OCI-M2 (cell line): ENCODE data around the gene OR7C2.
"Not testable (repeated sequence)": the region's sequence is repeated elsewhere in the genome, so short reads cannot be mapped to it uniquely, and the experiment has no call there.

ENCODE experiments used
- DNase-seq: peaks from one replicate; lab custom pipeline; 2025; ENCODE audit not compliant: unreplicated experiment; lab: John Stamatoyannopoulos, UW

OR7C2 gene

DNA sequence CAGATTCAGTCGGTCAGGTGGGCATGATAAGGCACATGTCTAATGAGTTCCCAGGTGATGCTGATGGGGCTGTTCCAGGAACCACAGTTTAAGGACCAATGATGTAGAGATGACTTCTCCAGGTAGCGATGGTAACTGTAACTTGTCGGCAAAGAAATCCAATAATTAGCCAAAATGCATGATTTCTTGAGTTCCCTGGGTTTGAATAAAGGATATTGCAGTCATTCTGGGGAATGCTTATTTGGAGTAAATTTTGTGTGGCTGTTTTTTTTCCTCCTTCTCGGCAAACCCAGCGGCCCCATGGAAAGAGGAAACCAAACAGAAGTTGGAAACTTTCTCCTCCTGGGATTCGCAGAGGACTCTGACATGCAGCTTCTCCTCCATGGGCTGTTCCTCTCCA lies at the start of gene OR7C2:
Gene OR7C2 (plus strand): TSS at position 301 of the 400 bp plus-strand sequence. CDS start 0 bp downstream, at position 301.
- DNase-seq, result no peak

DNA sequence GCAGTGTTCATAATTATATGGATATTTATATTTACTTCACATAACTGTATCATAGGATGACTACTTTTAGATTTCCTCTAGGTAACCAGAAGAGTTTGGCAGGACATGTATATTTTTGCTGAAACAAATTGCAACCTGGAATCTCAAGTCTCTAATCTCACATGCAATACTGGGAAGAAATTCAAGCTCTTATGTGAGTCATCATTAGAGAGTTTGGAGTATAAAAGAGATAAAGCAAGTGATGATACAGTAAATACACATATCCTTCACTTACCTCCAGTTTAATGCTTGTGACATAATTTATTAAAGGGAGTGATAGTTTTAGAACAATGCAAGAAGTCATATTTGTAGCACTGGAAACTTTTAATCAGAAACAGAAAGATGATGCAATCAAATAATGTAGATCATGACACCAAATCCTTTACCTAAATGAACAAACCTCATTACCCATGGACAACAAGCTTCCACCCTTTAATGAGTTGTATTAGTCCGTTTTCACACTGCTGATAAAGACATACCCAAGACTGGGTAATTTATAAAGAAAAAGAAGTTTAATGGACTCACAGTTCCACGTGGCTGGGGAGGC lies 39.5 kb upstream of the OR7C2 start:
- no peak for DNase-seq

DNA sequence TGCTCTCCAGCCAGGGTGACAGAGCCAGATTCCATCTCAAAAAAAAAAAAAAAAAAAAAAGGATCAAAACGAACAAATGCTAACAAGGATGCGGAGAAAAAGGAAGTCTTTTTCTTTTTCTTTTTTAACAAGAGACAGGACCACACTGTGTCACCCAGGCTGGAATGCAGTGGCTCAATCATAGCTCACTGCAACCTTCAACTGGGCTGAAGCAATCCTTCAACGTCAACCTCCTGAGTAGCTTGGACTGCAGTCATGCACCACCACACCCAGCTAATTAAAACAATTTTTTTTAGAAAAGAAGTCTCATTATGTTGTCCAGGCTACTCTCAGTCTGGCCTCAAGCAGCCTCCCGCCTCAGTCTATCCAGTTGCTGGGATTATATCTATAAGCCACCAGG lies 34.6 kb upstream of the OR7C2 start:
- DNase-seq, result no peak

DNA sequence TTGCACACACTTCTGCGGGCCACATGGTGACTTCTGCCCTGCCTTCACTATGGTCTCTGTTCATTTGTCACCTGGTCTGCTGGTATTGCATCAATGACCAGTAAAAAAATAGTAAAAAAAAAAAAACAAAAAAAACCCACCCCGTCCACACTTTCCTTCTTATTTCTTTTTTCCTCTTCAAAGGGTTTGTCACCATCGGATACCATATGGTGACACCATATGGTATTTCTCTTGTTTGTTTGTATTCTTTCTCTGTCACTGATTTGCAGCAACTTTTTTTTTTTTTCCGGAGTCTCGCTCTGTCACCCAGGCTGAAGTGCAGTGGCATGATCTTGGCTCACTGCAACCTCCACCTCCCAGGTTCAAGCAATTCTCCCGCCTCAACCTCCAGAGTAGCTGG lies 26.2 kb upstream of the OR7C2 start:
- DNase-seq, result no peak

DNA sequence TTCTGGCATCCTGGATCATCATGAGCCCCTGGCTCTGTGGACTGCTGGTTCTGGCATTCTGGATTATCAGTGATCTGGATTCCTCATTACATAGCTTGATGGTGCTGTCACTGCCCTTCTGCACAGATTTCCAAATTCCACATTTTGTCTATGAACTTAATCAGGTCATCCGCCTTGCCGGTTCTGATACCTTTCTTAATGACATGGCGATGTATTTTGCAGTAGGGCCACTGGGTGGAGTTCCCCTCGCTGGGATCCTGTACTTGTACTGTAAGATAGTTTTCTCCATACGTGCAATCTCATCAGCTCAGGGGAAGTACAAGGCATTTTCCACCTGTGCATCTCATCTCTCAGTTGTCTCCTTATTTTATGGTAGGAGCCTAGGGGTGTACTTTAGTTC lies 24.4 kb upstream of the OR7C2 start:
- DNase-seq, result no peak

DNA sequence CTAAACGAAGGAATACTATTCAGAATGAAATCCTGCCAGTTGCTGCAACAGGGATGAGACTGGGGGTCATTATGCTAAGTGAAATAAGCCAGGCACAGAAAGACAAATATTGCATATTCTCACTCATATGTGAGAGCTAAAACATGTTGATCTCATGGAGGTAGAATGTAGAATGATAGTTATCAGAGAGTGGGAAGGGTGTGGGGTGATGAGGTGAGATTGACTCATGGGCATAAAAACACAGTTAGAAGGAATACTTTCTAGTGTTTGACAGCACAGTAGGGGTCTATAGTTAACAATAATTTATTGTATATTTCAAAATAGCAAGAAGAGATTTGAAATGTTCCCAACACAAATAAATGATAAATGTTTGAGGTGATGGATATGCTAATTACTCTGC lies 7.8 kb upstream of the OR7C2 start:
- no peak for DNase-seq

DNA sequence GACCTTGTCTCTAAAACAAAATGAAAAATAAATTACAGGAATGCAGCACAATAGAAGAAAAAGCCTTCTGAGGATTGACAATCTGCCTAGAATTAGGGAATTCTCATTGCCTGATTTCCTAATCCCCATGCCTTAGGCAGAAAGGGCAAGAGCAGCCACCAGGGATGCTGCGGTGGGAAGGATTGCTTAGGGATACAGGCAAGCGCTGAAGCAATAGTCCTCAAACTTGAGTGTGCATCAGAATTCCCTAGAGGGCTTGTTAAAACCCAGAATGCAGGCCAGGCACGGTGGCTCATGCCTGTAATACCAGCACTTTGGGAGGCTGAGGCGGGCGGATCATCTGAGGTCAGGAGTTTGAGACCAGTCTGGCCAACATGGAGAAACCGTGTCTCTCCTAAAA lies 1.0 kb upstream of the OR7C2 start:
- DNase-seq, result no peak

DNA sequence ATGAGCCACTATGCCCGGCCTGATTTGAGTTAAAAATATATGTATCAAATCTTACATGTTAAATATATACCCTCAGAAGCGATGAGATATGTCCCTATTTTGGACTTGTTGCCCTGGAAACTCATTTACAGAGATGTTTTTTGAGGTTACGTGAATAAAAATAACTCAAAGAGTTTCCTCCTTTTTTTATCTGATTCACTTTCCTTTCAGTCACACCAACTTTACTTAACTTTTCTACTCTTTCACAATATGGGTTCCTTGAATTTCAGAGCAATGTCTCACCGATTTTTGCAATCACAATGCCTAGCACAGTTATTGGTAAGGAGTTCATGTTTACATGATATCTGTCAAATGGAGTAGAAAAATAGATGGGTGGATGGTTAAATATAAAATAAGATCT lies 2.3 kb downstream of the OR7C2 start:
- DNase-seq, result no peak

DNA sequence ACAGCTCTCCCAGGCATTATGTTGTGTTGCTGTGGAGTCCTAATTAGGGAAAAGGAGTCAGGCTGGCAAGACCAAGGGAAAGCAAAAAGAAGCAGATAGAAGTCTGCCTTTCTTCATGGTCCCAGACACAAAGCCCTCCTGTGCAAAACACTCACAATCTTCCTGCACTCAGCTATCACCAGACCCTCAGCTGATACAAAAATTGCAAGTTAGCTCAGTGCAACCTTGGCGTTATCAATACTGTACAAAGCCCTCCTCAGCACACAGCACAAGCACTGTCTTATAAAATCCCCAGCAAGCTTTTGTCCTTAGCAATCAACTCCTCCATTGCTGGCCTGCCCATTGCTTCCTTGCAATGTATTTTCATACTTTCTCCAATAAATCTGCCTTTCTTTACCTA lies 3.2 kb downstream of the OR7C2 start:
- DNase-seq, result no peak

DNA sequence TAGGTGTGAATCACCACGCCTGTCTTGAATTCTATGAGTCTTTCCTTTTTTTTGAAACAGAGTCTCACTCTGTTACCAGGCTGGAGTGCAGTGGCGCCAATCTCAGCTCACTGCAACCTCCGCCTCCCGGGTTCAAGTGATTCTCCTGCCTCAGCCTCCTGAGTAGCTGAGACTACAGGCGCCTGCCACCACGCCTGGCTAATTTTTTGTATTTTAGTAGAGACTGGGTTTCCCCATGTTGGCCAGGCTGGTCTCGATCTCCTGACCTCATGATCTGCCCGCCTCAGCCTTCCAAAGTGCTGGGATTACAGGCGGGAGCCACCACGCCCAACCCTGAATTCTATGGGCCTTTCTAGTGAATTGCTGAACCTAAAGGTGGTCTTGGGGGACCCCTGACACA lies 8.1 kb downstream of the OR7C2 start:
- not testable (repeated sequence) for DNase-seq

DNA sequence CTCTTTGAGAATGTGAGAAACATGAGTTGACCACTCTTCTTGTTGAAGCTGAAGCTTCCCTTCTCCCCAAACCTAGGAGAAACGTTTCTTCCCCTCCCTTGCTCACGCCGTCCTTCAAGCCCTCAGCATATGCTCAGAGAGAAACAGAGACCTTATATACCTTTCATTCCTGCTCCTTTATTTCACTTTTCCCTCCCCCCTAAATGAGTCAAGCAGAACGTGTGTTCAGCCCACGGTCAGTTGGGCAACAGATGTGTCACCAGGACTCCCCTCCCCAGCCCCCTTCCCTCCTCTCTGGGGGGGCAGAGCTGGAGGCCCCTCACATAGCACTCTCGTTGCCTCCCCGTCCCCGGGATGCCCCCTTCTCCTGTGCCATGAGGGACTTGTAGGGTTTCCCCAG lies 8.6 kb downstream of the OR7C2 start:
- no peak for DNase-seq

DNA sequence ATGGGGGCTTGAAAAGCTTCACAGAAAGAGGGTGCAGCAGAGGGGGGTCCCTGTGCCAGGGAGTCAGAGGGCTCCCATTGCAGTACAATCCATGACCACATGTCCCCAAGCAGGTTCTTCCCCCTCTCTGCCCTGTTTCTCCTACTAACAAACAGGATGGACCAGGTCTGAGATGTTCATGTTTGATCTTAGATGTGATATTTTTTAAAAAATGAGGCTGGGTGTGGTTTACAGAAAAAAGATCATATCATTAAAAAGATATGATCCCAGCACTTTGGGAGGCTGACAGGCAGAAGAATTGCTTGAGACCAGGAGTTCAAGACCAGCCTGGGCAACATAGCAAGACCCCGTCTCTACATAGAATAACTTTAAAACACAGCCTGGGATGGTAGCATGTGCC lies 9.1 kb downstream of the OR7C2 start:
- no peak for DNase-seq

DNA sequence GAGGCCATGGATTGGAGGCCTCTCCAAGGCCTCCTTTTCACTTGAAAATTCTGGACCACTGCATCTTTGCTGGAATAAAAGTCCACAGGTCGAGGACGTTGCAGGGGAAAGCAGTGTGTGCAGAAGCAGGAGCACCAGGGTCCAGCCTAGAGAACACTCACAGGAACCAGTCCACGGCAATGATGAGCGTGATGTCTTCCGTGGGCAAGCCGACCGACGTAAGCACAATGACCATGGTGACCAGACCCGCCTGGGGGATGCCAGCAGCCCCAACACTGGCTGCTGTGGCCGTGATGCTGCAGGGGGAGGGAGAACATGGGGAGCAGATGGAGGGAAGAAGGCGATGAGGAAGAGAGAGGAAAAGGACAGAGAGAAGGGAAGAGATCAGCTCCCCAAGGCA lies 11.5 kb downstream of the OR7C2 start:
- no peak for DNase-seq

DNA sequence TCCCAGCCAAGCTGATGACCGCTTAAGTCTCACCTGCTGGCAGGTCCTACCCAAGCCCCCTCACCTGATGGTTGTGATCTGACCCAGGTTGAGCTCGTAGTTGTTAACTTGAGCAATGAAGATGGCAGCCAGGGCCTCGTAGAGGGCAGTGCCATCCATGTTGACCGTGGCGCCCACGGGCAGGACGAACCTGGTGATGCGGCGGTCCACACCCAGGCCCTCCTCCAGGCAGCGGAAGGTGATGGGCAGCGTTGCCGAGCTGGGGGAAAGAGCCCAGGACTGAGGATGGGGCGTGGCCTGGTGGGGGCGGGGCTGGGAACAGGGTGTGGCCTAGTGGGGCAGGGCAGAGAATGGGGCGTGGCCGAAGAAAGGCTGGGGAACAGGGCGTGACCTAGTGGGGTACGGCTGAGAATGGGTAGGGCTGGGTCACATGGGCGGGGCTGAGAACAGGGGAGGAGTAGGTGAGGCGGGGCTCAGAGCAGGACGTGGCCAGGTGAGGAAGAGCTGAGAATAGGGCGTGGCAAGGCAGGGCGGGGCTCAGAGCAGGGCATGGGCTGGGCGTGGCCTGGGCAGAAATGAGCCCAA lies 12.9 kb downstream of the OR7C2 start:
- no peak for DNase-seq

DNA sequence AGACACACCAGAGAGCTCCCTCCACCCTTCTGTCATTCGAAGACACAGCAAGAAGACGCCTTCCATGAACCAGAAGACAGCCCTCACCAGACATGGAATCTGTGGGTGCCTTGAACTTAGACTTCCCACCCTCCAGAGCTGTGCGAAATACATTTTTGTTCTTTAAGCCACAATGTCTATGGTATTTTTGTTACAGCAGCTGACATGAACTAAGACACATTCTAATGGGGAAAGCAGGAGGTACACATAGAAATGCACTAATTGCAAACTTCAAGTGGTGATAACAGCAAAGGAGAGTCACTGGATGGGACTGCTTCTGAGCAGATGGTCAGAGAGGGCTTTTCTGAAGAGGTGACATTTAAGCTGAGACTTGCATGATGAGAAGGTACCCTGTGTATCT lies 16.2 kb downstream of the OR7C2 start:
- DNase-seq, result no peak

DNA sequence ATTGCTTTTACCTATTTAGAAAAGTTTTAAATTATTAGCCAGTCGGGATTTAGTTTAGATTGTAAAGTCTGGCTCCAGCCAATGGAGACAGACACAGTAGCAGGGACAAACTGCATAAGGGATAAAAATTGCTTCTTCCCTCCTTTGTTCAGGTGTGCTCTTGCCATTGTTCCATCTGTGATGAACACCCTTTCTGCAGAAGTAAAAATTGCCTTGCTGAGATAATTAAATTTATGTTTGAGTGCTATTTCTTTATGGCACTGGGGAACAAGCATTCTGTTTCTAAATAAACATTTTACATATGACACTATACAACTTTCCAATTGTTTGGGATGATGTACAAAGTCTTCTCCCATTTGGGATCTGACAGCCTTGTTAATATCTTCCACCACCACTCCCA lies 18.0 kb downstream of the OR7C2 start:
- DNase-seq, result no peak

DNA sequence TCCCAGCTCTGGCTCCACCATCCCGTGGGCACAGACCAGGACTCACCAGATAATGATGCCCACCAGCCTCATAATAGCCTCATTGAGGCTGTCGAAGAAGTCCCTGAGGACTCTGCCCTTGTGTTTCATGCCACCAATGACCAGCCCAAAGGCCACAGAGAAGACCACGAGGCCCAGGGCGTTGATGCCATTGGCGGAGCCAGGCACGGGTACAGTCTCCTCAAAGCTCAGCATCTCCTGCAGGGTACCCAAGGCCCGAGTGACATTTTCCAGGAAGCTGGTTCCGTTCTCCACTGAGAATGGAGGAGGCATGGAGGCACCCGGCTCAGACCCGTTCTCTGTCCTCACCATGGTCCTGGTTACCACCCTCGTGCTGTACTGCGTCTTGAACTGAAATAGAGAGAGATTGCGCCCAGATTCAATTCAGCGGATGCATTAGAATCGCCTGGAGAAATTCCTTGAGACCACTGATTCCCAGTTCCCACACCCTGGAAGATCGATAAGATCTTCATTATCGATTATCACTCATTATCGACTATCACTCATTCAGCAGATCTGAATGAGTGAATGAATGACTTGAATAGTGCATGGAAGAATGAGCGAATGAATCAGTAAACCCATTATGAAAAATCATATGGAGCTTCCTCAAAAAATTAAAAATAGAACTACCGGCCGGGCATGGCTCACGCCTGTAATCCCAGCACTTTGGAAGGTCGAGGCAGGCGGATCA lies 20.8 kb downstream of the OR7C2 start:
- no peak for DNase-seq

DNA sequence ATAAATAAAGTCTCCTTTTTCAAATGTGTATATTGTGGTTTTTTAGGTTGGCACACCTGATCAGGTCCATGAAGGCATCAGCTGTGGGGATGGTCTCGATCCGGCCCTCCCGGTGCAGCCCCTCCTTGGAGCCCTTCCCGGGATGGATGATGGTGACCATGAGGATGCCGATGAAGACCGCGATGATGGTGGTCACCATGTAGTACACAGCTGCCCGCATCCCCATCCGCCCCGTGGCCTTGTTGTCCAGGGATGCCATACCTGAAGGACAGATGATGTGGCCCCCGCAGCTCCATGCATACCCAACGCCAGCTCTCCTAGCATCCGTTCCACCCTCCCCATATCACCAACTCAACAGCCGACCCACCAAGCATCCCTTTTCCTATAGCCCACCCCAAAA lies 27.0 kb downstream of the OR7C2 start:
- DNase-seq, result no peak

DNA sequence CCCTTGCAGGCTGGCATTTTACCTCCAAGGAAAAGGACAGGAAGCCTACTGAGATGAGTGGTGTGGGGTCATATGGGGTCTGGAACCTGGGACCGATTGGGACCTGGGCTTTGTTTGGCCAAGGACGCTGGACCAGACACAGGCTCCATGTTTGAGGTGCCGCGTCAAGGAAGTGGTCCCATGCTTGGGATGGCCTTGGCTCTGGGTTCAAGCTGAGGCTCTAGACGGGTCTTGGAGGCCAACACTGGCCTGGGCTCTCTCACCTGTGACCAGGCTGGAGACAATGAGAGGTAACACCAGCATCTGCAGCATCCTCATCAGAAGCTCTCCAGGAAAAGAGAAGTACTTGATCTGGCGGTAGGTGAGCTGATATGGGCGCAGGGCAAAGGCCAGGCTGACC lies 30.2 kb downstream of the OR7C2 start:
- no peak for DNase-seq

DNA sequence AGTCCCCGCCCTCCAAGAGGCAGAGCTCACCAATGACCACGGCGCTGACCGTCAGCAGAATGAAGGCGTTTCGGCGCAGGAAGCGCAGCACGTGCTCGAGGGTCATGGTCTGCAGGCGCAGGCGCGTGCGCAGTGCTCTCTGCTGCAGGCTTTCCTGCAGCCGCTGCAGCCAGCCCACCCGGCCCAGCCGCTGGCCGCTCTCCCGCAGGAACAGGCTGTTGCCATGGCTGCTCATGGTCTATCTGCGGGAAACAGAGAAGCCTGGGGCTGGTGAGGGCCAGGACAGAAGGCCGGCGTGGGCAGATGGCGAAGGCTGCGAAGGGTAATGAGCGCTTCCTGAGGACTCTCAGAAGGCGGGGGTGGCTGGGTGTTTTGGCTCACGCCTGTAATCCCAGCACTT lies 31.4 kb downstream of the OR7C2 start:
- no peak for DNase-seq

DNA sequence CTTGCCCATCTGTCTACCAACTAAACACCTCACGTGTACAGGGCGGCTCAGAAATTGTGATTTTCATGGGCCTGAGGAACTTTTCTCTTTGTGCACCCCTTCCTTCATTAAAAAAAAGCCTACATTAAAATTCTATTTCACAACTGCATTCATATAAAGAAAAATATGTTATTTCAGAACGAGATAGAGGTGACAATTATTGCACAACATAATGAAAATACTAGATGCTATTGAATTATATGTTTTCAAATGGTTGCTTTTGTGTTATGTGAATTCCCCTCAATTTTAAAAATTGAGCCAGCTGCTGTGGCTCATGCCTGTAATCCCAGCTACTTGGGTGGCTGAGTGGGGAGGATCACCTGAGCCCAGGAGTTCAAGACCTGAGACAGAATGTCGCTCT lies 33.2 kb downstream of the OR7C2 start:
- no peak for DNase-seq

DNA sequence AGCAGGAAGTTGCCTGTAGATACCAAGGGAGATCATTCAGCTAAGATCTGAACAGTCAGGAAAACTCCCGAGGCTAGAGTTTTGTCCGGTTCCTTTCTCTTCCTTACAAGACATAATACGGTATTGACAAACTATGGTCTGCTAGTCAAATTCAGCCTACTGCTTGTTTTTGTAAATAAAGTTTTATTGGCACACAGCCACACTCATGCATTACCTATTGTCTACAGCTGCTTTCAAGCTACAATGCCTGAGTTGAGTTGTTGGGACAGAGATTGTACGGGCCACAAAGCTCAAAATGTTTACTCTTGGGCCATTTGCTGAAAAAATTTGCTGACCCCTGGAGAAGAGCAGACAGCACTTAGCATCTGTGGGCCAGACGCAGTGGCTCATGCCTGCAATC lies 35.8 kb downstream of the OR7C2 start:
- DNase-seq, result no peak
